Stimulated activated naive CD8-positive, alpha-beta T cell treated with anti-CD3 and anti-CD28 coated beads, Interleukin-15, Interleukin-2, amounts not matched to agents 100 ng/mL and 50 ng/mL, for 24 hours (primary cell): ENCODE results near the gene AHCYL1.

Experiments used
- H3K27ac Mint-ChIP-seq: one replicate; pipeline ENCODE4 v1.8.0; 2021; ENCODE audit warnings: mild to moderate bottlenecking, mixed read lengths
- H3K27me3 Mint-ChIP-seq: one replicate; pipeline ENCODE4 v1.8.0; 2021; ENCODE audit warnings: mixed read lengths
- H3K36me3 Mint-ChIP-seq: one replicate; pipeline ENCODE4 v1.8.0; 2021; ENCODE audit warnings: low read depth, mixed read lengths
- H3K4me1 Mint-ChIP-seq: one replicate; pipeline ENCODE4 v1.8.0; 2021; ENCODE audit warnings: low read depth, mixed read lengths
- H3K4me3 Mint-ChIP-seq: one replicate; pipeline ENCODE4 v1.8.0; 2021; ENCODE audit warnings: mild to moderate bottlenecking, mixed read lengths
- H3K9me3 Mint-ChIP-seq: one replicate; pipeline ENCODE4 v1.8.0; 2021; ENCODE audit warnings: mixed read lengths

The AHCYL1 gene

DNA sequence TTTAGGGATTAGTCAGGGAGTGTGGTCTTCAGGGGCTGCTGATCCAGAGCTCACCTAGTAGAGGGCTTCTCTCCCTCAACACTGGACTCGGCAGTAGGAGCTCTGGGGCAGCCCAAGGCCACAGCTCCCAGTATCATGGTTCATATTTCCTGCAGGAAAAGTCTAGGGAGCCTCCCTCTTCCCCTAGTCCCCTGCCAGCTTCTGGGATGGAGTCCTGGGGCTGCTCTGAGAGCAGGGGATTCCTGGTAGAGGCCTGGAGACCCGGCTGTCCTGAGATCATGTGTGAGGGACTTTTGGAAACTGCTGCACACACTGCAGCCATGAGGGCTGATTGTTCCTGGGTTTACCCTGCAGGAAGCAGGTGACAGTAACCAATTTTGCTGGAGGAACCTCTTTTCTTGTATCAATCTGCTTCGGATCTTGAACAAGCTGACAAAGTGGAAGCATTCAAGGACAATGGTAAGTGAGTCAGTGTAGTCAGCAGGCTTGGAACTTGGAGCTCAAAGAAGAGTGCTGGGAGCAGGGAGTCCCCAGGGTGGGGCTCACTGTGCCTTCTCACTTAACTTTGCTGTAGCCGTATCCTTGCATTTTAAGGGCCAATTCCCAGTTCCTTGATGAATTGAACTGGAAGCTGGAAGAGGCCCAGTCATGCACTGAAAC lies 66.2 kb downstream of the AHCYL1 start:
- no peak overlapping the region for H3K27ac Mint-ChIP-seq
- peaks cover 64% of the 10 kb centered on the region for H3K36me3 Mint-ChIP-seq
- H3K4me1 Mint-ChIP-seq = no peaks in the 10 kb centered on the region
- no peak overlapping the region for H3K4me3 Mint-ChIP-seq
- H3K9me3 Mint-ChIP-seq = no peaks in the 10 kb centered on the region
- H3K27me3 Mint-ChIP-seq = no peaks in the 10 kb centered on the region

DNA sequence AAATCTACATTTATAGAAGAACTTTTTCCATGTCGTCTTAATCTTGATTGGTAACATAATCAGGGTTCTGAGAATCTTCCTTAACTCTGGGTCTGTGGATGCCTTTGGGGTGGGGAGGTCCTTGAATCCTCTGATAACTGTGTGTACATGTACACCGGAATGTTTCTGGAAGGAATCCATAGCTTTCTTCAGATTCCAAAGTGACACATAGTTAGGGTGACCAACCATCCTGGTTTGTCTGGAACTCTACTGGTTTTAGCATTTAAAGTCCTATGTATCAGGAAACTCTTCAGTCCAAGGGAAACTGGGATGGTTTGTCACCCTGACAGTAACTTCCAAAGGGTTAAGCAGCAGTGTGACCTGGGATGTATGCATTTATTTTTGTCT lies 66.7 kb downstream of the AHCYL1 start:
- Mint-ChIP-seq H3K36me3 (peaks cover 62% of the 10 kb centered on the region), H3K4me3 (no peak overlapping the region), H3K27me3 (no peaks in the 10 kb centered on the region), H3K27ac (no peak overlapping the region), H3K4me1 (no peaks in the 10 kb centered on the region), H3K9me3 (no peaks in the 10 kb centered on the region)

GRCh38 chr1:110053552-110054428 lies 69.2 kb downstream of the AHCYL1 start:
- Mint-ChIP-seq H3K4me3 (no peak overlapping the region), H3K27ac (no peak overlapping the region), H3K9me3 (no peaks in the 10 kb centered on the region), H3K27me3 (no peaks in the 10 kb centered on the region), H3K4me1 (no peaks in the 10 kb centered on the region), H3K36me3 (peaks cover 51% of the 10 kb centered on the region)

DNA sequence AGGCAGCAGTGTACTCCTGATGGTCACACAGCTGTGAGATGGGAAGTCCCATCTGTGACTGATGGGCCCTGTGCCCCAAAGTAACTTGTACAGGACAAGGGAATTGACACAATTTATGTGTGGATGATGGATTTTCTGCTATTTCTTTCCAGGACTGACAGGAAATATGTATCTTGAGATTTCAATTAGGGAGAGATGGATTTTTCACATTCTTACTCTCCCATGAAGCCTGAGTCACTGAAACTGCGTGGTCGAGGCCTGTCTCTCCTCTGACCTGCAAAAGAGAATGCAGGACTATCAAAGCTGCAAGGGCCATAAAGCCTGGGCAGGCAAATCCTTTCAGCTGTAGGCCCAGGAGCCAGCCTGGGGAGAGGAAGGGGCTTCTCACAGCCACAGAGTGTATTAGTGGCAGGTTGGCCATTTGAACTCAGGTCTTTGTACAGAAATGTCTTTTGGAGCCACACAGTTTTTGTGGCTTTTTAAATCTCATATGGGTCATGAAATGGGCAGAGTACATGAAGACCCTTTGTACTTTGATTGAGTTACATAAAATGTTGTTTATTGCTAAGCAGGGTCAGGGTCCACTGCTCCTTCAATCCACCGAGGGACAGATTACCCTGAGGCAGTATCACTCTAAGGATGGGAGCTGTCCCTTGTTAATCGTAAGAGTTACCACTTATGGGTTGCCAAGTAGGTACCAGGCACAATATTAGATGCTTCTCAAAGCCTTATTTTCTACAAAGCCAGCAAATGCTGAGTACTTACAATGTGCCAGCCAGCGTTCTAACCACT lies 71.1 kb downstream of the AHCYL1 start:
- no peak overlapping the region for H3K27ac Mint-ChIP-seq
- H3K4me1 Mint-ChIP-seq = no peaks in the 10 kb centered on the region
- no peaks in the 10 kb centered on the region for H3K9me3 Mint-ChIP-seq
- H3K36me3 Mint-ChIP-seq = peaks cover 56% of the 10 kb centered on the region
- no peak overlapping the region for H3K4me3 Mint-ChIP-seq
- no peaks in the 10 kb centered on the region for H3K27me3 Mint-ChIP-seq

- H3K36me3 Mint-ChIP-seq = peaks cover 54% of the 10 kb centered on the region
- H3K27ac Mint-ChIP-seq = no peak overlapping the region
- no peaks in the 10 kb centered on the region for H3K9me3 Mint-ChIP-seq
- no peaks in the 10 kb centered on the region for H3K27me3 Mint-ChIP-seq
- H3K4me3 Mint-ChIP-seq = no peak overlapping the region
- H3K4me1 Mint-ChIP-seq = no peaks in the 10 kb centered on the region
Observed at GRCh38 chr1:110056285-110056683, 71.7 kb downstream of the AHCYL1 start.

DNA sequence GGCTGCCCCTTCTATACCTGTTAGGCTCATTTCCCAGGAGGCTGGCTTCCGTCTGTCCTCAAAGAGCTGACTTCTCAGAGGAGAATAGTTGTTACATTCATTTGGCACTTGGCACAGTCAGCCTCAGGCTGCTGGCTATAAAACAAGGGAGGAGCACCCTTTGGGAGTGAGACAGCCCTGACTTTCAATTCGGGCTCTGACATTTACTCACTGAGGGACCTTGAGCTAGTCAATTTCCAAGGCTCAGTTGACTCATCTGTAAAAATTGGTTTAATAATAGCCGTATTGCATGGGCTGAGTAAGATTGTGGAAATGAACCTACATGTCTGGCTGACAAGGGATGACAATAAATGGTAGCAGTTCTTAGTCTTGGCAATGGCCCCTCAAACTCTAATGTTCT lies 72.2 kb downstream of the AHCYL1 start:
- Mint-ChIP-seq H3K27me3 (no peaks in the 10 kb centered on the region), H3K4me1 (no peaks in the 10 kb centered on the region), H3K9me3 (no peaks in the 10 kb centered on the region), H3K27ac (no peak overlapping the region), H3K4me3 (no peak overlapping the region), H3K36me3 (peaks cover 51% of the 10 kb centered on the region)

GRCh38 chr1:110057963-110058518 lies 73.5 kb downstream of the AHCYL1 start:
- no peaks in the 10 kb centered on the region for H3K9me3 Mint-ChIP-seq
- no peak overlapping the region for H3K4me3 Mint-ChIP-seq
- no peaks in the 10 kb centered on the region for H3K27me3 Mint-ChIP-seq
- no peak overlapping the region for H3K27ac Mint-ChIP-seq
- peaks cover 42% of the 10 kb centered on the region for H3K36me3 Mint-ChIP-seq
- no peaks in the 10 kb centered on the region for H3K4me1 Mint-ChIP-seq

DNA sequence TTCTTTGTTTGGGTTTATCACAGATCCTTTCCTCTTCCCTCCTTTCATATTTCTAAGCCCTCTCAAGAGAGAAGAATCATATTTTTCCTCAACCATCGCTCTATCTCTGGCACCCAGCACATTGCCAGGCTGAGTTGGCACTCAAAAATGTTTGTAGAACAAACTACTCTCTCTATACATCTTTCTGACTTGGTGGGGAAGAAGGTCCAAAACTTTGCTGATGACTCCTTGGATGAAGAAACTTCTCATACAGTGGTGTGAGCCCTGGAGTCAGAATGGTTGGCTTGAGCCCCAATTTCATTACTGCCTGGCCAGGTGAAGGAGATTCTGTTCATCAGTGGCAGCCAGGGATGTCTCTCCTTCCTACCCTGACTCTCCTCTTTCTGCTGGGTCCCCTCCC lies 74.0 kb downstream of the AHCYL1 start:
- H3K4me3 Mint-ChIP-seq = no peak overlapping the region
- no peaks in the 10 kb centered on the region for H3K27me3 Mint-ChIP-seq
- no peaks in the 10 kb centered on the region for H3K9me3 Mint-ChIP-seq
- H3K36me3 Mint-ChIP-seq = peaks cover 36% of the 10 kb centered on the region
- no peaks in the 10 kb centered on the region for H3K4me1 Mint-ChIP-seq
- no peak overlapping the region for H3K27ac Mint-ChIP-seq

DNA sequence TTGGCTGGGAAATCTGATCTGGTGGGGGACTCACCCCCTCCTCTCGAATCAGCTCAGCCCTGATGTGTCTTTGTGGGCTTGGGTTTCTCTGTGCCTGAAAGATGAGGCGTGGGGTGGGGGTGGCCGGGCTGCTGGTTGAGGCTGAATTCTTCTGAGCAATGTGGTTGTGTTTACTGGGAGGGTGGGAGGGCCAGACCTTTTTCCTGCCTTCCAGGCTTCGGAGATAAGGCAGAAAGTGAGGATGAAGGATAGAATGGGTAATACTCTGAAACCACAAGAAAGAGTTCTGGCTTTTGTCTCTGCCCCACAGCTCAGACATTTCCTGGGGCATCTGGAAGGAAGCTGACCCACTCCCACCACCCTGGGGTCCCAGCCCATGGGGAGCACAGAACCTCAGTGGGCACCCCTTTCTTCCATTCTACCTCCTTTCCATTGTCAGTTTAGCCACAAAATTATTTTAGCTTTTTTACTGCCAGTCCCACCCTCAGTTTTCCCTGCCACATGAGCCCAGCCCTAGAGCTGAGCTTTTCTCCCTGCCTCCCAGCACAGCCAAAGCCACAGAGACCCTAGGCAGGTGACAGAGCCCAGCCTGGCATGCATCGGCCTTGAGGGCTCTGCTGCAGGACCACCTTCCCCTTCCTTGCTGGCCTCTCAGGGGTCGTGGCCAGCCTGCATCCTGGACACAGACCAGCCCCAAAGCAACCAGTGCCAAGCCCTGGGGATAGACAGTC lies 74.7 kb downstream of the AHCYL1 start:
- H3K4me1 Mint-ChIP-seq = no peaks in the 10 kb centered on the region
- no peaks in the 10 kb centered on the region for H3K9me3 Mint-ChIP-seq
- H3K27me3 Mint-ChIP-seq = no peaks in the 10 kb centered on the region
- H3K36me3 Mint-ChIP-seq = peaks cover 32% of the 10 kb centered on the region
- H3K27ac Mint-ChIP-seq = no peak overlapping the region
- H3K4me3 Mint-ChIP-seq = no peak overlapping the region

GRCh38 chr1:110060034-110060661 lies 75.6 kb downstream of the AHCYL1 start:
- no peaks in the 10 kb centered on the region for H3K27me3 Mint-ChIP-seq

GRCh38 chr1:110060662-110061060 lies 76.1 kb downstream of the AHCYL1 start:
- peaks cover 26% of the 10 kb centered on the region for H3K36me3 Mint-ChIP-seq
- no peaks in the 10 kb centered on the region for H3K4me1 Mint-ChIP-seq

More at GRCh38 chr1:110060034-110060661, 75.6 kb downstream of the AHCYL1 start:
- no peaks in the 10 kb centered on the region for H3K9me3 Mint-ChIP-seq
- no peak overlapping the region for H3K4me3 Mint-ChIP-seq
- H3K4me1 Mint-ChIP-seq = no peaks in the 10 kb centered on the region
- H3K36me3 Mint-ChIP-seq = peaks cover 26% of the 10 kb centered on the region
- no peak overlapping the region for H3K27ac Mint-ChIP-seq

DNA sequence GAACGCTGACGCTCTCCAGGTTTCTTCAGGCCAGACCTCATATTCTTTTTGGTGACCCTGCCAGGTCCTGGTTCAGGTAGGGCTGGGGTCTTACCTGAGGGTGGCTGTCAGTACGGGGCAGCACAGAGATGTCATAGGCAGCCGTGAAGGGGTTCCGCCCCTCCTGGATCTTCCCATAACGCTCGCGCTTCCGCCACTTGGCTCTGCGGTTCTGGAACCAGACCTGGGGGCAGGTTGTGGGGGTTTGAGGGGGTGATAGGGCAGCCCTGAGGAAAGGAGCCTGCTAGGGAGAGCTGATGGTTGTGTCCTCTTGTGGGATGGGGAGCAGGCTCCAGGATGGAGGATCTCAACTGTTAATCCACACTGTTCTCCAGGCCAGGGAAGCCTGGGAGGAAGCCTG lies 76.8 kb downstream of the AHCYL1 start:
- Mint-ChIP-seq H3K9me3 (no peaks in the 10 kb centered on the region), H3K36me3 (peaks cover 23% of the 10 kb centered on the region), H3K4me1 (no peaks in the 10 kb centered on the region), H3K27me3 (peaks cover 6% of the 10 kb centered on the region), H3K27ac (no peak overlapping the region), H3K4me3 (no peak overlapping the region)

More at GRCh38 chr1:110060662-110061060, 76.1 kb downstream of the AHCYL1 start:
- Mint-ChIP-seq H3K9me3 (no peaks in the 10 kb centered on the region), H3K4me3 (no peak overlapping the region), H3K27ac (no peak overlapping the region), H3K27me3 (no peaks in the 10 kb centered on the region)

- H3K4me3 Mint-ChIP-seq = no peak overlapping the region
- H3K27ac Mint-ChIP-seq = no peak overlapping the region
- no peaks in the 10 kb centered on the region for H3K4me1 Mint-ChIP-seq
- peaks cover 19% of the 10 kb centered on the region for H3K36me3 Mint-ChIP-seq
- H3K27me3 Mint-ChIP-seq = peaks cover 17% of the 10 kb centered on the region
- H3K9me3 Mint-ChIP-seq = no peaks in the 10 kb centered on the region
Observed at GRCh38 chr1:110062612-110063011, 78.0 kb downstream of the AHCYL1 start.

DNA sequence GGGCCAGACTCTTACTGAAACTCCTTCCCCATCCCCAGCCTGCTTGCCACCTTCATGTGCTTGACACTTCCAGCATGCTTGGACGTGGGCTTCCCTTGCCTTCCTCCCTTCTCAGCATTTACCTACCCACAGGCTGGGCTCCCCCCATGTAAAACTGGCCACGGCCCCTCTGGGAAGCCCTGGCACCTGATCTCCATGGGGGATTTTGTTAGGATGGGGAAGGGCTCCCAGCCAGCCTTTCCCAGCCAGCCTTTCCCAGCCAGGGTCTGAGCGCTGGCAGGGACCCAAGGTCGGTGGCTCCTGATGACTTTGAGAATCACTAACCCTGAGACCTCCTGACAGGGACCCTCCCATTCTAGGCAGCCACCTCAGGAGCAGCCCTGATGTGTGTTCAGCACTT lies 79.2 kb downstream of the AHCYL1 start:
- peaks cover 27% of the 10 kb centered on the region for H3K27me3 Mint-ChIP-seq
- no peak overlapping the region for H3K4me3 Mint-ChIP-seq
- no peaks in the 10 kb centered on the region for H3K9me3 Mint-ChIP-seq
- H3K36me3 Mint-ChIP-seq = peaks cover 14% of the 10 kb centered on the region
- no peak overlapping the region for H3K27ac Mint-ChIP-seq
- peaks cover 6% of the 10 kb centered on the region for H3K4me1 Mint-ChIP-seq
